ENCODE measurements around the gene CNGA2. TPM values are rescaled to one million over a fixed set of nuclear protein-coding genes. Genes with fewer than 3 reads are reported as not detected.

Gene CNGA2
- total RNA-seq, 4 donors from 2014 or later: not detected

DNA sequence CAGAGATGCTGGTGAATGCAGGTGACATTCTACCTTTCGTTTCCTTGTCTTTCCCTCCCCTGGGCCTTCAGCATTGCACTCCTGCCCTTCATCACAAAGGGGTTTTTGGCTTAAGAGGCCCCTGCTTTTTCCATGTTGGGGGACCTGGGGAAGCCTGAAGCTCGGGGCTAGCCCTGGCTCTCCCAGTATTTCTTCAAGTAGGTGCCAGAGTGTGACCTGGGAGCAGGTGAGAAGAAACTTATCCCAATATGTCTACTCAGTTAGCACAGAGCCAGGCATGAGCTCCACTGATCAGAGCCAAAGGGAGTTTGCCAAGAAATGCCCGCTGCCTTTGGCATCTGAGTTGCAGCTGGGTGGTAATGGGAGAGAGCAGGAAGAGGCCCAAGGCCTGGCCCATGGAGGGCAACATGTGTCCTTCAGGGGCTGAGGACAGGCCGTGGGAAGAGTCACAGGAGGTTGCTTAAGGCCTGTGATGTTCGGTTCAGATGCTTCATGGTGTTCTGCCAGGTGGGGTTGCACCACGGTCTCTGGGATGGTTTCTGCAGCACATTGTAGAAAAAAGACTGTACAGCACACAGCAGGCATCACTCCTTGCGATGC, 31.7 kb upstream of the CNGA2 start:
- no peak for DNase-seq (ENCODE audit: low spot score in 2 of 2)
- WGBS, 2 donors: 50 to 68% methylated on average over 4 to 7 of the region's 7 CpGs
- Histone ChIP-seq H3K27me3 (no peaks in the 10 kb centered on the region), H3K4me3 (no peak overlapping the region), H3K27ac (peak overlapping the region in 2 of 4 donors; percentile 17 to 54), H3K36me3 (no peaks in the 10 kb centered on the region), H3K4me1 (peaks cover 0 to 8% (median 0%) of the 10 kb centered on the region in 4 donors), H3K9me3 (no peaks in the 10 kb centered on the region)
- no peak for TF ChIP-seq EP300 (IDR thresholded peaks at IDR 0.05)
- TF ChIP-seq, protein P1, sequence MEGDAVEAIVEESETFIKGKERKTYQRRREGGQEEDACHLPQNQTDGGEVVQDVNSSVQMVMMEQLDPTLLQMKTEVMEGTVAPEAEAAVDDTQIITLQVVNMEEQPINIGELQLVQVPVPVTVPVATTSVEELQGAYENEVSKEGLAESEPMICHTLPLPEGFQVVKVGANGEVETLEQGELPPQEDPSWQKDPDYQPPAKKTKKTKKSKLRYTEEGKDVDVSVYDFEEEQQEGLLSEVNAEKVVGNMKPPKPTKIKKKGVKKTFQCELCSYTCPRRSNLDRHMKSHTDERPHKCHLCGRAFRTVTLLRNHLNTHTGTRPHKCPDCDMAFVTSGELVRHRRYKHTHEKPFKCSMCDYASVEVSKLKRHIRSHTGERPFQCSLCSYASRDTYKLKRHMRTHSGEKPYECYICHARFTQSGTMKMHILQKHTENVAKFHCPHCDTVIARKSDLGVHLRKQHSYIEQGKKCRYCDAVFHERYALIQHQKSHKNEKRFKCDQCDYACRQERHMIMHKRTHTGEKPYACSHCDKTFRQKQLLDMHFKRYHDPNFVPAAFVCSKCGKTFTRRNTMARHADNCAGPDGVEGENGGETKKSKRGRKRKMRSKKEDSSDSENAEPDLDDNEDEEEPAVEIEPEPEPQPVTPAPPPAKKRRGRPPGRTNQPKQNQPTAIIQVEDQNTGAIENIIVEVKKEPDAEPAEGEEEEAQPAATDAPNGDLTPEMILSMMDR (IDR thresholded peaks at IDR 0.05): no peak
- no peak for TF ChIP-seq POLR2A (IDR thresholded peaks at IDR 0.05)

DNA sequence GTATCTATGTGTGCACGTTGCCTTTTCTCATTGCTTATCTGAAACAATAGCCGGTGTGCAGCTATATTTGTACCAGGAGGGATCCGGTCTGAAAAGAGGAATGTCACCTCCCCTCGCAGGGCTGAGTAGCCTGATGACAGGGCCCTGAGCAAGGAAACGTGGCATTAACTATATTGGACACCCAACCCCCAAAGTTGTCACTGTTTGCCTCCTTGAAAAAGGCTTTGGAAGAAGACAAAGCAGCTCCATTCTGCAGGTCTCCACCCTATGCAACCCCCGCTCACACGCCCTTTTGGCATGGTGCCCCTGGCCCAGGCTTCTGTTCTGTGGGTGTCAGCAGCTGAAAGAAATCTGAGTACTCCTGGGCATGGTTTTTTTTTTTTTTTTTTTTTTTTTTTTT, 31.1 kb upstream of the CNGA2 start:
- Histone ChIP-seq H3K9me3 (no peaks in the 10 kb centered on the region), H3K4me1 (peaks cover 0 to 8% (median 0%) of the 10 kb centered on the region in 4 donors), H3K27ac (peak overlapping the region in 1 of 4 donors; percentile 17), H3K36me3 (no peaks in the 10 kb centered on the region), H3K4me3 (no peak overlapping the region), H3K27me3 (no peaks in the 10 kb centered on the region)
- WGBS, 2 donors: 26 to 28% methylated on average over 6 to 7 of the region's 7 CpGs
- TF ChIP-seq EP300 (IDR thresholded peaks at IDR 0.05): no peak
- no peak for DNase-seq (ENCODE audit: low spot score in 2 of 2)

DNA sequence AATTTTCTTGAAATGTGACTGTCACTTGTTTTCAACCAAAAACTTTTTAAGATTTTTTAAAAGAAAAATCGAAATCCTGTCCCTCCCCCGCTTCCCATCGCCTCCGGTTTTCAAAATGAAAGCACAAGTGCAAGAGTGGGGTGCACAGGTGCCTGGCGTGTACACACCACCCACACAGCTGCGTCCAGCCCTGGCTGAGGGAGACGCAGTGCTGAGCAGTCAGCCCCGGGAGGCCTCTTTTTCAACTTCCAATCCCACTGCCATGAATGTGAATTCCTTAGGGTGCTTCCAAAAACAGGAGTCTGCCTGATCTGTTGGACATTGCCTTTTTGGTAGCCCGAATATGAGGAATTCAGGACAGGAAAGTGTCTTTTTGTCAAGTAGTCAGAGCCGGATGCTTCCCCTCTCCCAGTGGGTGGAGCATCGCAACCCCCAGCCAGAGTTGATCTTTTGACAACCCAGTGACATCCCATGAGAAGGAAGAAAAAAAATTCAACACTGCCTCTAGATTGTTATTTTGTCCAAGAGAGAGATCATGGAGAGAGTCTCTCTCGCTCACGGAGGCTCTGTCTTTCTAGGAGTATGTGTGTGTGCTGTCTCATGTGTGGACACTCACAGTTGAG, 30.4 kb upstream of the CNGA2 start:
- Histone ChIP-seq H3K27ac (peak overlapping the region in 1 of 4 donors; percentile 66), H3K36me3 (no peaks in the 10 kb centered on the region), H3K4me3 (no peak overlapping the region), H3K27me3 (no peaks in the 10 kb centered on the region), H3K9me3 (no peaks in the 10 kb centered on the region), H3K4me1 (peaks cover 0 to 8% (median 0%) of the 10 kb centered on the region in 4 donors)
- no peak for TF ChIP-seq POLR2A (IDR thresholded peaks at IDR 0.05)
- no peak for DNase-seq (ENCODE audit: low spot score in 2 of 2)
- WGBS, 2 donors: 15 to 51% methylated on average over 13 of the region's 13 CpGs

DNA sequence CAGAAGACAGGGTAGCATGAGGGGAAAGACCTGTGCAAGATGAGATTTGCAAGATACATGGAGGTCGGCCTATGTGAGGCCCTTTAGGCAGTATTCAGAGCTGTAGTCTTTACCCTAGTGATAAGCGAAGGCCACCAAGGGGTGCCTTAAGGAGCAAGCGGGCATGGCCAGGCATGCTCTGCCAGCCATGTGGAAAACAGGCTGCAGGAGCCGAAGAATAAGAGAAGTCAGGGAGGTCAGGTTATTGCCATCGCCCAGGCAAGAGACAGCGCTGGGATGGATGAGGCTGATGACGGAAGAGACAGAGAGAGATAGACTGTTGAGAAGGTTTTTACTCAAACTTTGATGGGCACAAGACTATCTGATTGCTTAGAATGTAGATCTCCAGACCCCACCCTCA, 25.7 kb upstream of the CNGA2 start:
- peaks cover 0 to 4% (median 0%) of the 10 kb centered on the region in 4 donors for H3K4me1 ChIP-seq
- no peak overlapping the region for H3K27ac ChIP-seq
- no peaks in the 10 kb centered on the region for H3K36me3 ChIP-seq
- DNase-seq (ENCODE audit: low spot score in 2 of 2): no peak
- no peaks in the 10 kb centered on the region for H3K27me3 ChIP-seq
- 81 to 97% methylated on average over 7 of the region's 7 CpGs for WGBS, 2 donors
- TF ChIP-seq POLR2A (IDR thresholded peaks at IDR 0.05): no peak
- TF ChIP-seq, protein P1 (IDR thresholded peaks at IDR 0.05): no peak
- TF ChIP-seq EP300 (IDR thresholded peaks at IDR 0.05): no peak
- H3K4me3 ChIP-seq: no peak overlapping the region
- no peaks in the 10 kb centered on the region for H3K9me3 ChIP-seq

DNA sequence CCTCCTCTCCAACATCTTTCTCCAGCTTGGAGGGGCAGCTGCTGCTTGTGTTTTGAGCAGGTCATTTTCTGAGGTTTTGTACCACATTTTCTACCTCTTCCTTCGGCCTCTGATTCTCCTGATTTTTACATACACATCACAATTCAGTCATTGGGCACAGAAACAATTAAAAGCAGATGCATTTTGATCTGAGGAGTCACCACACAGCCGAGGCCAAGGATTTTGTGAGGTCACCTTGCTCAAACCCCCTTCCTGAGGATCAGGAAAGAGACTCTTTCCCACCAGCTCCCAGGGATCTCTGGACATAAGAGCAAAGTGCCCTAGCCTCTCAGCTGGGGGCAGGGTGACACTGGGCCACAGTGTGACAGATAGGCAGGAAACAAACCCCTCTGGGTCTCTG, 24.1 kb upstream of the CNGA2 start:
- no peak overlapping the region for H3K27ac ChIP-seq
- 53 to 75% methylated on average over 2 of the region's 2 CpGs for WGBS, 2 donors
- H3K27me3 ChIP-seq: no peaks in the 10 kb centered on the region
- no peaks in the 10 kb centered on the region for H3K4me1 ChIP-seq
- TF ChIP-seq, protein P1 (IDR thresholded peaks at IDR 0.05): no peak
- TF ChIP-seq EP300 (IDR thresholded peaks at IDR 0.05): no peak
- no peak for TF ChIP-seq POLR2A (IDR thresholded peaks at IDR 0.05)
- no peak for DNase-seq (ENCODE audit: low spot score in 2 of 2)
- no peak overlapping the region for H3K4me3 ChIP-seq
- H3K36me3 ChIP-seq: no peaks in the 10 kb centered on the region
- no peaks in the 10 kb centered on the region for H3K9me3 ChIP-seq

DNA sequence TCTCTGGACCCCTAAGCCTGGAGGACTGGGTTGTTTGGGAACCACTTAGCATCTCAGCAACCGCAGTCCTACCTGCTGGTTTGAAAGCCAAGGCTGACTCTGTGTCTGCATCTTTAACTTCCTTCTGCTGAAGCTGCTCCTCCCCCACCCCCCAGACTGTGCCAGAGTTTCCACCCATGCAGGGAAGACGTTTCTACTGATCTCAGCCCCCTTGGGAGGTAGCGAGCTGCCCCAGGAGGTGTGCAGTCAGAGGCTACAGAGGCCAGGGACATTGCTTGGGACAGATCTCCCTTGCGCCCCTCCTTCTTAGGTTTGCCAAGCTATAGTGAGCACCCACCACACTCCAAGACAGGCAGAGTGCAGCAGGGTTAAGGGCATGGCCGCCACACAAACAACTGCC, 23.4 kb upstream of the CNGA2 start:
- no peaks in the 10 kb centered on the region for H3K4me1 ChIP-seq
- no peak overlapping the region for H3K27ac ChIP-seq
- no peaks in the 10 kb centered on the region for H3K9me3 ChIP-seq
- H3K27me3 ChIP-seq: no peaks in the 10 kb centered on the region
- no peaks in the 10 kb centered on the region for H3K36me3 ChIP-seq
- H3K4me3 ChIP-seq: no peak overlapping the region
- DNase-seq (ENCODE audit: low spot score in 2 of 2): no peak
- 60 to 64% methylated on average over 4 to 5 of the region's 5 CpGs for WGBS, 2 donors
- no peak for TF ChIP-seq POLR2A (IDR thresholded peaks at IDR 0.05)
- TF ChIP-seq, protein P1 (IDR thresholded peaks at IDR 0.05): no peak
